GM12878 (cell line): ENCODE measurements around the gene FLNC.

Experiments
- CEBPB ChIP-seq, 2 experiments: fragments of 150-350 bp in 1 of 2; IDR thresholded peaks; 2 replicates each; pipeline ENCODE4 v1.6.1; 2012 to 2014; ENCODE audit warnings: low read depth in 2 of 2, low read length in 2 of 2, borderline replicate concordance in 1 of 2, inconsistent platforms in 1 of 2
- EP300 ChIP-seq, 2 experiments: fragments of 150-350 bp in 1 of 2; IDR thresholded peaks; 2 replicates each; pipeline ENCODE4 v1.6.1; 2011 to 2012; ENCODE audit warnings: low read depth in 2 of 2, low read length in 2 of 2, borderline replicate concordance in 1 of 2, improper control_type of control experiment in 1 of 2, inconsistent platforms in 1 of 2; ENCODE audit not compliant: control insufficient read depth in 1 of 2
- FOXM1 ChIP-seq: IDR thresholded peaks from 2 replicates; pipeline ENCODE4 v1.6.1; 2012; ENCODE audit warnings: low read depth, mild to moderate bottlenecking, inconsistent platforms, low read length, moderate library complexity
- MXI1 ChIP-seq: fragments of 150-350 bp; IDR thresholded peaks from 2 replicates; pipeline ENCODE4 v1.6.1; 2011; ENCODE audit warnings: low read depth, mild to moderate bottlenecking, inconsistent platforms, low read length, improper control_type of control experiment
- MYB ChIP-seq: fragments of 150-350 bp; IDR thresholded peaks from 2 replicates; pipeline ENCODE4 v1.6.1; 2014; ENCODE audit warnings: mild to moderate bottlenecking, low read depth, low read length, borderline replicate concordance
- POLR2A ChIP-seq: IDR thresholded peaks from 2 replicates; pipeline ENCODE4 v1.6.1; 2011; ENCODE audit warnings: low read depth, mild to moderate bottlenecking, low read length
- POLR2AphosphoS2 ChIP-seq: IDR thresholded peaks from 2 replicates; pipeline ENCODE4 v1.6.1; 2011; ENCODE audit warnings: low read depth, mild to moderate bottlenecking, low read length, improper control_type of control experiment, moderate library complexity
- POLR2AphosphoS5 ChIP-seq: IDR thresholded peaks from 2 replicates; pipeline ENCODE4 v1.6.1; 2011; ENCODE audit warnings: mild to moderate bottlenecking, low read length, inconsistent platforms
- RFX5 ChIP-seq: IDR thresholded peaks from 2 replicates; pipeline ENCODE4 v1.6.1; 2011; ENCODE audit warnings: low read depth, low read length, improper control_type of control experiment
- SMAD1 ChIP-seq: fragments of 450-650 bp; IDR thresholded peaks from 2 replicates; pipeline ENCODE4 v1.6.1; 2018; ENCODE audit warnings: mild to moderate bottlenecking, low read depth; ENCODE audit not compliant: partially characterized antibody
- TF ChIP-seq, protein P1 (sequence below), 3 experiments: IDR thresholded peaks in 2 of 3; conservative IDR thresholded peaks in 1 of 3; 2 replicates each; pipeline ENCODE4 v1.5.1; 2011; ENCODE audit warnings: low read depth in 3 of 3, low read length in 3 of 3, mild to moderate bottlenecking in 3 of 3, control low read depth in 2 of 3, moderate library complexity in 2 of 3, inconsistent platforms in 1 of 3, mixed read lengths in 1 of 3; ENCODE audit not compliant: control insufficient read depth in 2 of 3, insufficient read depth in 1 of 3; ENCODE audit errors: extremely low read depth in 1 of 3
- TF ChIP-seq, protein P2 (sequence below): IDR thresholded peaks from 2 replicates; pipeline ENCODE4 v1.6.1; 2011; ENCODE audit warnings: low read depth, mild to moderate bottlenecking, low read length, moderate library complexity, borderline replicate concordance; ENCODE audit errors: extremely low read depth

DNA sequence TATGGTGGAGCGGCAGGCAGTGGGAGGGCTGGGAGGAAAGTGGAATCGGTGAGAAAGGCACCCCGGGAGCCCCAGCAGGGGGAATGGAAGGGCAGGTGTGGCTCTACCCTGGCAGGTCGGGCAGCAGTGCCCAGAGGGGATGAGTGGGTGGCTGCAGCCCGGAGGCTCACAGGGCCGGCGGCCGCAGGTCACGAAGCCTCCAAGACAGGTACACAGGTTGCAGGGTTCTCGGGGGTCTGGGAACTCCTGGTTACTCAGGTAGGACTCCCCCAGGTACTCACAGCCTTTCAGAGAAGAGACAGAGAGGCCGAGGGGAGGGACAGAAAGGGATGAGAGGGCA is 58.5 kb downstream of the FLNC start:
- TF ChIP-seq RFX5 (no peak), FOXM1 (no peak), POLR2A (no peak), MYB (no peak), EP300 (IDR thresholded peaks at IDR 0.05; ENCODE audit: borderline replicate concordance in 1 of 2, control insufficient read depth in 1 of 2, low read depth in 2 of 2, low read length in 2 of 2) (no peak), CEBPB (IDR thresholded peaks at IDR 0.05; ENCODE audit: borderline replicate concordance in 1 of 2, low read depth in 2 of 2, low read length in 2 of 2) (no peak), SMAD1 (no peak), MXI1 (no peak), POLR2AphosphoS2 (no peak), POLR2AphosphoS5 (no peak)
- TF ChIP-seq, protein P1, sequence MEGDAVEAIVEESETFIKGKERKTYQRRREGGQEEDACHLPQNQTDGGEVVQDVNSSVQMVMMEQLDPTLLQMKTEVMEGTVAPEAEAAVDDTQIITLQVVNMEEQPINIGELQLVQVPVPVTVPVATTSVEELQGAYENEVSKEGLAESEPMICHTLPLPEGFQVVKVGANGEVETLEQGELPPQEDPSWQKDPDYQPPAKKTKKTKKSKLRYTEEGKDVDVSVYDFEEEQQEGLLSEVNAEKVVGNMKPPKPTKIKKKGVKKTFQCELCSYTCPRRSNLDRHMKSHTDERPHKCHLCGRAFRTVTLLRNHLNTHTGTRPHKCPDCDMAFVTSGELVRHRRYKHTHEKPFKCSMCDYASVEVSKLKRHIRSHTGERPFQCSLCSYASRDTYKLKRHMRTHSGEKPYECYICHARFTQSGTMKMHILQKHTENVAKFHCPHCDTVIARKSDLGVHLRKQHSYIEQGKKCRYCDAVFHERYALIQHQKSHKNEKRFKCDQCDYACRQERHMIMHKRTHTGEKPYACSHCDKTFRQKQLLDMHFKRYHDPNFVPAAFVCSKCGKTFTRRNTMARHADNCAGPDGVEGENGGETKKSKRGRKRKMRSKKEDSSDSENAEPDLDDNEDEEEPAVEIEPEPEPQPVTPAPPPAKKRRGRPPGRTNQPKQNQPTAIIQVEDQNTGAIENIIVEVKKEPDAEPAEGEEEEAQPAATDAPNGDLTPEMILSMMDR (IDR thresholded peaks at IDR 0.05 in 2 of 3, conservative IDR thresholded peaks at IDR 0.05 in 1 of 3; ENCODE audit: control insufficient read depth in 2 of 3, extremely low read depth in 1 of 3, insufficient read depth in 1 of 3, low read depth in 3 of 3, low read length in 3 of 3) = no peak
- TF ChIP-seq, protein P2, sequence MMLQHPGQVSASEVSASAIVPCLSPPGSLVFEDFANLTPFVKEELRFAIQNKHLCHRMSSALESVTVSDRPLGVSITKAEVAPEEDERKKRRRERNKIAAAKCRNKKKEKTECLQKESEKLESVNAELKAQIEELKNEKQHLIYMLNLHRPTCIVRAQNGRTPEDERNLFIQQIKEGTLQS = no peak
